ENCODE results near the gene INPP4A. TPM values are rescaled to one million over a fixed set of nuclear protein-coding genes. Genes with fewer than 3 reads are reported as not detected.

INPP4A gene
- total RNA-seq, 4 donors from 2014 or later: 30.7 to 58.9 (median 39.4) TPM

DNA sequence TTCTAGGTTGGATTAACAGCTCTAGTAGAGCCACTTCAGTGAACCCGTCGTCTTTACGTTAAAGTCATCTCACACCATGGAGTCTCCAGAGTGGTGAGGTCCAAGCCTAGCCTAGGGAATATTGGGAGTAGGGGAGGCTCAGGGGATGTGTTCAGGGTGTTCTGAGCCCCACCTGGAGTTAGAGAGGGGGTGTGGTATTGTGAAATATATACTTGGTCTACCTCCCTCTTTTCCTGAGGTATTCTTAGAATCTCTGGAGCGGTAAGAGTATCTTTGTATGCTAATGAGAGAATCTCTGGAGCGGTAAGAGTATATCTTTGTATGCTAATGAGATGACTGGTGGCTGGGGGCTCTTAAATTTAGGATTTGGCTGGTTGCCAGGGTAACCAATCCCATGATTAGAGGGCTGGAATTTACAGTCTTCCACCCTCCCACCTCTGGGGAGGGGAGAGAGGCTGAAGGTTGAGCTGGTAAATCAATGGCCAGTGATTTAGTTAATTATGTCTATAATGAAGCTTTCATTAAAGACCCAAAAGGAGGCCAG, 69.5 kb downstream of the INPP4A start:
- peaks cover 33 to 83% (median 62%) of the 10 kb centered on the region in 4 donors for H3K4me1 ChIP-seq
- H3K9me3 ChIP-seq: no peaks in the 10 kb centered on the region
- 100% methylated on average over 2 of the region's 5 CpGs for WGBS
- H3K36me3 ChIP-seq: no peaks in the 10 kb centered on the region
- intact Hi-C loops (cut with DNase I): no loop called here
- TF ChIP-seq, protein P1, sequence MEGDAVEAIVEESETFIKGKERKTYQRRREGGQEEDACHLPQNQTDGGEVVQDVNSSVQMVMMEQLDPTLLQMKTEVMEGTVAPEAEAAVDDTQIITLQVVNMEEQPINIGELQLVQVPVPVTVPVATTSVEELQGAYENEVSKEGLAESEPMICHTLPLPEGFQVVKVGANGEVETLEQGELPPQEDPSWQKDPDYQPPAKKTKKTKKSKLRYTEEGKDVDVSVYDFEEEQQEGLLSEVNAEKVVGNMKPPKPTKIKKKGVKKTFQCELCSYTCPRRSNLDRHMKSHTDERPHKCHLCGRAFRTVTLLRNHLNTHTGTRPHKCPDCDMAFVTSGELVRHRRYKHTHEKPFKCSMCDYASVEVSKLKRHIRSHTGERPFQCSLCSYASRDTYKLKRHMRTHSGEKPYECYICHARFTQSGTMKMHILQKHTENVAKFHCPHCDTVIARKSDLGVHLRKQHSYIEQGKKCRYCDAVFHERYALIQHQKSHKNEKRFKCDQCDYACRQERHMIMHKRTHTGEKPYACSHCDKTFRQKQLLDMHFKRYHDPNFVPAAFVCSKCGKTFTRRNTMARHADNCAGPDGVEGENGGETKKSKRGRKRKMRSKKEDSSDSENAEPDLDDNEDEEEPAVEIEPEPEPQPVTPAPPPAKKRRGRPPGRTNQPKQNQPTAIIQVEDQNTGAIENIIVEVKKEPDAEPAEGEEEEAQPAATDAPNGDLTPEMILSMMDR (IDR thresholded peaks at IDR 0.05): no peak
- H3K4me3 ChIP-seq: no peak overlapping the region
- peak; percentile 39 for DNase-seq (ENCODE audit: extremely low spot score)
- peak overlapping the region in 2 of 4 donors; percentile 60 to 72 for H3K27ac ChIP-seq (replicated peaks in 1 of 4)
- no peaks in the 10 kb centered on the region for H3K27me3 ChIP-seq

DNA sequence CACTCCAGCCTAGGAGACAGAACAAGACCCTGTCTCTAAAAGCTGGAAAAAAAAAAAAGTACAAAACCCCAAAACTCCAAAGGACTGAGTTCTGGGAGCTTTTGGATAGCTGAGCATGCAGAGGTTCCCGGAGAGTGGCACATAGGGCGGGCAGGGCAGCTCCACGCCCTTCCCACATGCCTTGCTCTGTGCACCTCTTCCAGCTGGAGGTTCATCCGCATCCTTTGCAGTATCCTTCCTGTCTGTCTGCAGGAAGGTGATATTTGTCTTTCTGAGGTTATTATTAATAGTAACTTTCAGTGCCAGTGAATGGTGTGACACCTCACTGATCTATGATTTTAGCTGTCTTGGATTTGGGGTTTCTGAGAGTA, 70.2 kb downstream of the INPP4A start:
- H3K4me1 ChIP-seq: peaks cover 30 to 82% (median 61%) of the 10 kb centered on the region in 4 donors
- TF ChIP-seq EP300 (IDR thresholded peaks at IDR 0.05): no peak
- no peak for TF ChIP-seq POLR2A (IDR thresholded peaks at IDR 0.05; ENCODE audit: low read depth)
- TF ChIP-seq POLR2AphosphoS5 (IDR thresholded peaks at IDR 0.05): no peak
- TF ChIP-seq, protein P1 (IDR thresholded peaks at IDR 0.05): no peak
- intact Hi-C loops (cut with DNase I): loop anchor here (5.0 kb wide), 1 partner anchor 103 kb away; no protein-coding TSS in a partner anchor
- no peak for DNase-seq (ENCODE audit: extremely low spot score)
- H3K27ac ChIP-seq (replicated peaks in 1 of 4): peak overlapping the region; percentile 31 to 72 (median 66)
- no peaks in the 10 kb centered on the region for H3K9me3 ChIP-seq
- H3K36me3 ChIP-seq: peaks cover 0 to 5% (median 3%) of the 10 kb centered on the region in 4 donors
- peak overlapping the region in 2 of 4 donors; percentile 26 to 27 for H3K4me3 ChIP-seq
- WGBS: 69% methylated on average over 4 of the region's 4 CpGs
- H3K27me3 ChIP-seq: no peaks in the 10 kb centered on the region

DNA sequence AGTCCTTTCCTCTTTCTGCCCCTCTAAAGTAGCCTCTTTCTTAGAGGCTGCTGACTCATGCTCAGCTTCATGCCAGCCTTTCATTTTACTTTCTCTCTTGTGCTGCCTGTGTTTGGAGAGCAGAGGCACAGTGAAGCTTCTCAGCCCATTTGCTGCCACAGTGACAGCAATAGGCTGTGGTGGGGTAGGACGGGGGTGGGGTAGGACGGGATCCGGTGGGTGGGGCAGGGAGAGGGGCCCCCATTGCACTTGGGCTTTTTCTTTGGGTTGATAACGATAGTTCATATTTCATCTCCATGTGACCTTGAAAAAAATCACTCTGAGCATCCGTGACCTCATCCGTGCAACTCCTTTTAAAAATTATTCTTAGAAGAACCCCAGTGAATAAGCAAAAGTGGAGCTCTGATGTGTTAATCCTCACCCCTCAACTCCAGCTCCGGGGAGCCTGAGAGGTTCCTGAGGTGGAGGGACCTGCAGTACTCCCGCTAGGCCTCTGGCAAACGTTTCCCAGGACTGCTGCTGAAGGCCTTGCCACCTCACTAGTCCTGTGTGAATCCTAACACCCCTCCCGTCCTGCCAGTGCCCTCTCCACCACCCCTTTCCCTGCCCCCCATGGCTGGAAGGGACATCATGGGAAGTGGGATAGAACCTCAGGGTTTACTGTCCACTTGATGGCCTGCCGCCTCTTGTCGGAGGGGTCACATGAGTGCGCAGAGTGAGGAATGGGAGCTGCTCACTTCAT, 70.8 kb downstream of the INPP4A start:
- peaks cover 0 to 10% (median 7%) of the 10 kb centered on the region in 4 donors for H3K36me3 ChIP-seq
- intact Hi-C loops (cut with DNase I): loop anchor here (5.0 kb wide), 1 partner anchor 103 kb away; no protein-coding TSS in a partner anchor
- H3K9me3 ChIP-seq: no peaks in the 10 kb centered on the region
- DNase-seq (ENCODE audit: extremely low spot score): peak; percentile 60
- 51% methylated on average over 13 of the region's 13 CpGs for WGBS
- peak overlapping the region in 2 of 4 donors; percentile 26 to 27 for H3K4me3 ChIP-seq
- peaks cover 30 to 80% (median 60%) of the 10 kb centered on the region in 4 donors for H3K4me1 ChIP-seq
- H3K27me3 ChIP-seq: no peaks in the 10 kb centered on the region
- H3K27ac ChIP-seq (replicated peaks in 1 of 4): peak overlapping the region; percentile 31 to 72 (median 66)
- TF ChIP-seq EP300 (IDR thresholded peaks at IDR 0.05) (no peak), POLR2A (IDR thresholded peaks at IDR 0.05; ENCODE audit: low read depth) (no peak), POLR2AphosphoS5 (IDR thresholded peaks at IDR 0.05) (no peak)
- TF ChIP-seq, protein P1 (IDR thresholded peaks at IDR 0.05): no peak

DNA sequence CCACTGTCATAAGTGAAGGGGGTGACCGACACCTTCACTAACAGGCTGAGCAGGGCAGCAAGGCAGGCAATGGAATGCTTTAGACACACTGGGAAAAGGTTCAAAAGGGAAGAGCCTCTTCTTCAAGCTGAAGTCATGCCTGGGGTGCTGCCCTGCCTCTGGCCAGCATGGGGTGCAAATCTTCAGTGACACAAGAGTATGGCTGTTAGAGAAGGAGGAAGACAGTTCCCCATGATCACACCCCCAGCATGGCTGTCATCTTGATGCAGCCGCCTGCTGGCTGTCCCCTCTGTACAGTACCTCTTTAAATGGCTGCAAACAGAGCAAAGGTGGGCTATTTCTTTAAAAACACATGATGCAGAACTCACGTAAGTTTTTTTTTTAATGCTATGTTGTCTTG, 71.9 kb downstream of the INPP4A start:
- H3K4me1 ChIP-seq: peaks cover 30 to 77% (median 60%) of the 10 kb centered on the region in 4 donors

More for the DNA sequence above, 71.9 kb downstream of the INPP4A start:
- TF ChIP-seq POLR2A (IDR thresholded peaks at IDR 0.05; ENCODE audit: low read depth): no peak
- no peak for TF ChIP-seq POLR2AphosphoS5 (IDR thresholded peaks at IDR 0.05)
- TF ChIP-seq, protein P1 (IDR thresholded peaks at IDR 0.05): no peak
- no peak for TF ChIP-seq EP300 (IDR thresholded peaks at IDR 0.05)
- Histone ChIP-seq H3K4me3 (no peak overlapping the region), H3K36me3 (peaks cover 3 to 20% (median 11%) of the 10 kb centered on the region in 4 donors), H3K27ac (replicated peaks in 1 of 4) (no peak overlapping the region), H3K9me3 (no peaks in the 10 kb centered on the region), H3K27me3 (no peaks in the 10 kb centered on the region)
- intact Hi-C loops (cut with DNase I): loop anchor here (5.0 kb wide), 1 partner anchor 104 kb away; no protein-coding TSS in a partner anchor
- DNase-seq (ENCODE audit: extremely low spot score): peak; percentile 81
- 94% methylated on average over 3 of the region's 3 CpGs for WGBS
